ENCODE data around the gene AADAT. TPM values are rescaled to one million over a fixed set of nuclear protein-coding genes. Genes with fewer than 3 reads are reported as not detected.
A peak's percentile ranks its signal among the peaks of the same experiment; 100 is the strongest.
"Not testable (repeated sequence)": the region's sequence is repeated elsewhere in the genome, so short reads cannot be mapped to it uniquely, and the experiment has no call there.

The AADAT gene
- total RNA-seq, 1 experiment from 2014 or later, result 15.7 TPM

DNA sequence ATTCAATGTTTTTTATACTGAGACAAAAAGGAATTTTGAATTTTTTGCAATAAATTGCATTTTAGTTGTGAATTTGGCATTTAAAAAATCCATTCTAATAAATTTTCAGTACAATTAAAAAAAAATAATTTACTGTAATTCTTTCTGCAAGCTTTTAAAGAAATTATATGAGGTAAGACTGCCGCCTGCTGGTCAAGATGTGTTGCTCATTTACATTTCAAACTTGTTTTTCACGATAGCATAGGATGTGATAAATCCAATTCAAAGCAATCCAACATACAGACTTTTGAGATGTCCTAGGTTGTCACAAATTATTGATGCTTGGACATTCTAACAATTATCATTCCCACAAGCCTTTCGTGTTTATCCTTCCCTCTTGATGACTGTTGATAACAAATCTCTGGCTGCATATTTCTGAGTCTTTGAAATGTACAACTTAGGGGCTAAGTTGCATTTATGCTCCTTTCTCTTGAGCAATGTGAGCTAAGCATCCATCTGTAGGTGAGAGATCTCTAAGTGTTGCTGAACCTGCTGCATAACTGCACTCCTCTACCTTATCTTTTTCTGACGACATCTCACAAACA lies 41.9 kb downstream of the AADAT start:
- in situ Hi-C loops (cut with HindIII; ENCODE audit: low pct_unique_long_range_greater_than_20kb, low sequenced_read_pairs), result loop anchor here (25.0 kb wide), 1 partner anchor 236 kb away; no protein-coding TSS in a partner anchor
- peak; percentile 80 for DNase-seq (ENCODE audit: low read depth, low spot score)

DNA sequence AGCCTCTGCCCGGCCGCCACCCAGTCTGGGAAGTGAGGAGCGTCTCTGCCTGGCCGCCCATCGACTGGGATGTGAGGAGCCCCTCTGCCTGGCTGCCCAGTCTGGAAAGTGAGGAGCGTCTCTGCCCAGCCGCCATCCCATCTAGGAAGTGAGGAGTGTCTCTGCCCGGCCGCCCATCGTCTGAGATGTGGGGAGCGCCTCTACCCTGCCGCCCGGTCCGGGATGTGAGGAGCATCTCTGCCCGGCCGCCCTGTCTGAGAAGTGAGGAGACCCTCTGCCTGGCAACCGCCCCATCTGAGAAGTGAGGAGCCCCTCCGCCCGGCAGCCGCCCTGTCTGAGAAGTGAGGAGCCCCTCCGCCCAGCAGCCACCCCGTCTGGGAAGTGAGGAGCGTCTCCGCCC lies 43.6 kb downstream of the AADAT start:
- in situ Hi-C loops (cut with HindIII; ENCODE audit: low pct_unique_long_range_greater_than_20kb, low sequenced_read_pairs), result loop anchor here (25.0 kb wide), 1 partner anchor 234 kb away; no protein-coding TSS in a partner anchor
- not testable (repeated sequence) for DNase-seq (ENCODE audit: low read depth, low spot score)

DNA sequence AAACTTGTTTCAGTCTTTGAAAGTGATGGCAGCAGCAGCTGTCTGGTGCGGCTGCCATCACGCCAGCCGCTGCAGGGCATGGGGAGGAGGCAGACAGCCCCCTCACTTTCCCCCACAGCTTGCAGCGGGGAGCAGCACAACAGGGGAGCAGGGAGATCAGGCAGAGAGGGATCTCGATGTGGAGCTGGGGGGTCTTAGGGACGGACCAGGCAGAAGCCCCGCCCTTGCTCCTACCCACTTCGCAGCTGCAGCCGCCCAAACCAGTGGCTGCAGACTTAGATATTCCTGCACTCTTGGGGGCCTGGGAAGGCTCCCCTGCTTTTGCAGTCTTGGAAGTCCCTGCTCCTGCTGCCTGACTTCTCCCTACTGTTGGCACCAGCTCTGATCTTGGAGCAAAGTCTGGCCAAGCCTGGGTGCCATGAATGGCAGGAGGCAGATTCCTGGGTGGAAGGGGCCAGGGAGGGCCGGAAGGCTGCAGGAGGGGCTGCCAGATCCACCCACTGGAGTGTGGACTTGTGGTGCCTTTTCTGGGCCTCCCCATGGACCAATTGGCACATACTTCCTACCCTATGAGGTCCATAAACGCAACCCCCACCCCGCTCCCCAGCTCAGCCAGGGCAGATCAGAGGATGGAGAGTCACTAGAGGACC lies 49.6 kb downstream of the AADAT start:
- DNase-seq (ENCODE audit: low read depth, low spot score), result no peak
- in situ Hi-C loops (cut with HindIII; ENCODE audit: low pct_unique_long_range_greater_than_20kb, low sequenced_read_pairs), result loop anchor here (25.0 kb wide), 1 partner anchor 228 kb away; no protein-coding TSS in a partner anchor

DNA sequence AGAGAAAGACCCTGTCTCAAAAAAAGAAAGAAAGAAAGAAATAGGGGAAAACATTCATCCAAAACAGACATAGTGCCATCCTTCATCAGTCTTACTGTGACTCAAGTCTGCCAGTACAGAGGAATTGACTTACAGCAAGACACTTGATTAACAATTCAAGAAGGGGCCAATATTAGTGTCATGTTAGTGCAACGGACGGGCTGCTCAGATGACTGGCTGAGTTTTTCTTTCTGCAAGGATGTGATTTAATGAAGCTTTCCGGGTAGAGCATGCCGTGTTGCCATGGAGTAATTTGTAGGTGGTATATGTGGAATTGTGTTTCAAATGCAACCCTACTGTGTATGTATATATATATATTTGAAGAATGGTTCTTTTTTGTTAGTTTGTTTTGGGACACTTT lies 51.0 kb downstream of the AADAT start:
- in situ Hi-C loops (cut with HindIII; ENCODE audit: low pct_unique_long_range_greater_than_20kb, low sequenced_read_pairs), result loop anchor here (25.0 kb wide), 1 partner anchor 226 kb away; no protein-coding TSS in a partner anchor
- no peak for DNase-seq (ENCODE audit: low read depth, low spot score)

DNA sequence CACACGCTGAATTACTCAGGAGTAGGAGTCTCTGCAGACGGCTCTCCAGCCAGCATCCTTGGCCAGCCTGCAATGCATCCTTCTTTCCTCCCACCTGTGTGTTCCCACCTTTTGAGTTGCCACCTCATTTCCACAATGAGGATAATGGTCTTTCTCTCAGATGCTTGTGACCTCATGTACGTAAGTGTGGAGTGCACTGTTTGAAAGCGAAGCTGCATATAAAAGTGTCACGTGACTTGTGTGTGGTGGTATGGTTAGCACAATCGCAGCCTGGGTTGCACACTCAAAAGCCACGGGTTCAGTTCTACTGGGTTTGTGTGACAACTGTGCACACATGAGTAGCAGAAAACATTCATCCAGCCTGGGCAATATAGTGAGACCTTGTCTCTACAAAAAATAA lies 51.5 kb downstream of the AADAT start:
- no peak for DNase-seq (ENCODE audit: low read depth, low spot score)
- in situ Hi-C loops (cut with HindIII; ENCODE audit: low pct_unique_long_range_greater_than_20kb, low sequenced_read_pairs), result loop anchor here (25.0 kb wide), 1 partner anchor 226 kb away; no protein-coding TSS in a partner anchor

DNA sequence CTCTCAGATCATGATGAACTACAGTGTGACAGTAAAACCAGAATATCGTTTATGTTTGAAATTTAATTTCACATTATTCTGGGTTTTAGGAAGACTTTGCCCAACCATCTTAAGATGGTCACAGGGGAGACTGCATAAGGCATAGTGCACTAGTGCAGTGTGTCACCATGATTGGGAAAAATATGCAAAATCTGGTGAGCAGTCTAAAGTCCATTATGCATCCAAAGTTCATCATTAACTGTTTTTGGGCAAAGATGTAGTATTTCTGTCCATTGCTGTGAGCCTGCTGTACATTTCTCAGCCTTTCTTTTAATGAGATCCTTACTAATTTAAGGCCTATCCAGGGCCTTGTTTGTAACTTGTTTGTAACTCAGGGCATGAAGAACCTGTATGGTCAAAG lies 52.3 kb downstream of the AADAT start:
- in situ Hi-C loops (cut with HindIII; ENCODE audit: low pct_unique_long_range_greater_than_20kb, low sequenced_read_pairs), result loop anchor here (25.0 kb wide), 1 partner anchor 225 kb away; no protein-coding TSS in a partner anchor
- no peak for DNase-seq (ENCODE audit: low read depth, low spot score)

DNA sequence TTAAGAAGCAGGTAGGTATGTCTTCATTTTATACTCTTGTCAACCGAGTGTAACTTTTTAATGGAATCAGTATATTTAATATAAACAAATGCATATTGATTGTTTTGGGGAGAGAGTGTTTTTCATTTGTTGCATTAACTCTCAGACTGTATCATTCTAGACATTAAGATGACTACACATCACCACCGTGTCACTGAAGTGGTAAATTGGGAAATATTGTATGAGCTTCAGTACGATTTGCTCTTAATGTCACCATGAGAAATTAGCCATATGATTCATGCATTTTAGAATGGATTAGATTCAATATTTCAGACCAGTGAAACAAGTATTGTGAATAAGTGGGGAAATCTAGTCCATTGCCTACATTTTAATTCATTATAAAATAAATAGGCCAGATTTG lies 53.9 kb downstream of the AADAT start:
- in situ Hi-C loops (cut with HindIII; ENCODE audit: low pct_unique_long_range_greater_than_20kb, low sequenced_read_pairs), result loop anchor here (25.0 kb wide), 1 partner anchor 224 kb away; no protein-coding TSS in a partner anchor
- DNase-seq (ENCODE audit: low read depth, low spot score), result no peak

DNA sequence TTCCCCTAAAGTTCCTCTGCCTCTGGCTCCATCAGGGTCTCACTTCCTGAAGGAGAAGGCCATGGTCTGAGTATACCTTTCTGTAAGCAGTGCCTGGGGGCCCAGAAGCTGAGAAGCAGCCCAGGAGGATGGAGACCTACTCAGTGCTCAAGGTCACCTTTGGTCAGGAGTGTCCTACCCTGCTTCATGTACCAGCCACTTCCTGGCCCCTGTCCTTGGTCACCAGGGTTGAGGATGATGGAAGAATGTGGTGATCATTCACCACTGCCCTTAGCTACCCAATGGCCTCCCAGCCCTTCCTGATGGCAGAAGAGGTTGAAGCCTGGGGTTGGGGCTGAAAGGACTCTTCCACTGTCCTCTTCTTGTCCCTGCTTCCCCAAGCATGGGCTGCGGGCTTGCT lies 54.5 kb downstream of the AADAT start:
- no peak for DNase-seq (ENCODE audit: low read depth, low spot score)
- in situ Hi-C loops (cut with HindIII; ENCODE audit: low pct_unique_long_range_greater_than_20kb, low sequenced_read_pairs), result loop anchor here (25.0 kb wide), 1 partner anchor 223 kb away; no protein-coding TSS in a partner anchor

DNA sequence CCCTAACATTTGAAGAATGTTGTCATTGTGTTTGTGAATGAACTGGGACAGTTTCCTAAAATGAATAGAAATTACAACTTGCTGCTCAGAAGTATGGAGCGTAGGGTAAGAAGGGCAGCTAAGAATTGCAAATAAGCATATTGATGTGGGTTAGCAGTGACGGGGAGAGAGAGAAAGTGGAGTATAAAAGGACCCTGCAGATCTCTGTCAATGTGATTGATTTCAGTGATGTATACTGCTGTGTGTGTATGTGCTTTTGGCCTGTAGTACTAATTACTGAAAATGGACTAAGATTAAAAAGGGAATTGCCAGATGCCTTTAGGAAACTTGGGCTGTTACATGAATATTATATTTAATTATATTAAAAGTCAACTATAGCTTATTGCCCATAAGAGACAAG lies 55.8 kb downstream of the AADAT start:
- in situ Hi-C loops (cut with HindIII; ENCODE audit: low pct_unique_long_range_greater_than_20kb, low sequenced_read_pairs), result loop anchor here (25.0 kb wide), 1 partner anchor 222 kb away; no protein-coding TSS in a partner anchor
- no peak for DNase-seq (ENCODE audit: low read depth, low spot score)

DNA sequence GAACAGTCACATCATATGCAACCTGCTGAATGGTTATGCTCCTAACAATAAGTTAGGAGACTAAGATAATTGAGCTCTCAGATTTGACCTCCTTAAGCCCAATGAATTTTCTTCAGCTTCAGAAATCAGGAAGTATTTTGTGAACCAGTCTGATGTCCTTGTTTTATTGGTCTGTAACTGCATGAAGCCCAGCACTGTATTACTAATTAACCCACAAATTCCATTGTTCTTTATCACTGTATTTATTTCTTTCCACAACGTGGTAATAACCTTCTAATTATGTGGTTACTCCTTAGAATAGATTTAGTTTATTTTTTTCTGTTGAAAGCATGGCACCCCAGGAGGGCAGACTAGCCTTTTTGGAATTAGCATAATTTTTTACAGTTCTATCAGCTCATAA lies 59.6 kb downstream of the AADAT start:
- no peak for DNase-seq (ENCODE audit: low read depth, low spot score)
- in situ Hi-C loops (cut with HindIII; ENCODE audit: low pct_unique_long_range_greater_than_20kb, low sequenced_read_pairs), result loop anchor here (25.0 kb wide), 1 partner anchor 218 kb away; no protein-coding TSS in a partner anchor

DNA sequence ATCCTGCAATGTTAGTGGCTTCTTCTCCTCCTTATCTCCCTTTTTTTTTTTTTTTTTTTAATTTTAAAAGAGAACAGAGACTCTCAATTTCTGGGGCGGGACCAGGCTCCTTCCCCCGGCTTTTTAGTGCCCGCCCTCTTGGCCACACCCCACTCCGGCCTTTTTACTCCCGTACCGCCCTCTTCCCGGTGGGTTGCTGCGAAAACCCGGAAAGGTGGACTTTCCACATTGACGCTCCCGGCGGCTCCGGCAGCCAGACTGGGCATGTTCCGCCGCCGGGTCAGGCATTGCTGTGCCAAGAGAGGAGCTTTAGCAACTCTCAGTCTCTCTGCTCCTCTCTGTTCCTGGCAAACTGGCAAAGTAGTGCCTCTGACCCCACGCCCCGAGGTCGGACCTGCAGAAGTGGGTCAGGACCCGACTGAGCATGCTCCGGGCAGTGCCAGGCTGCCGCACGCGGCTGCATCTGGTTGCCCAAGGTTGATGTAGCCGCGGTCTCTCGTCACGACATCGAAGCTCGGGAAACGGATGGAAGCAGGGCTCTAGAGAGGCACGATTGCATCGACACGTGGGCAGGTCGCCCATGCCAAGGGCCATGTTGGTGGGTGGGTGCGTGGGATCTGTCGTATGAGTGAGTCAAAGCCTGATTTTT lies 62.5 kb downstream of the AADAT start:
- in situ Hi-C loops (cut with HindIII; ENCODE audit: low pct_unique_long_range_greater_than_20kb, low sequenced_read_pairs), result loop anchor here (25.0 kb wide), 1 partner anchor 215 kb away; no protein-coding TSS in a partner anchor
- peak; percentile 95 for DNase-seq (ENCODE audit: low read depth, low spot score)

DNA sequence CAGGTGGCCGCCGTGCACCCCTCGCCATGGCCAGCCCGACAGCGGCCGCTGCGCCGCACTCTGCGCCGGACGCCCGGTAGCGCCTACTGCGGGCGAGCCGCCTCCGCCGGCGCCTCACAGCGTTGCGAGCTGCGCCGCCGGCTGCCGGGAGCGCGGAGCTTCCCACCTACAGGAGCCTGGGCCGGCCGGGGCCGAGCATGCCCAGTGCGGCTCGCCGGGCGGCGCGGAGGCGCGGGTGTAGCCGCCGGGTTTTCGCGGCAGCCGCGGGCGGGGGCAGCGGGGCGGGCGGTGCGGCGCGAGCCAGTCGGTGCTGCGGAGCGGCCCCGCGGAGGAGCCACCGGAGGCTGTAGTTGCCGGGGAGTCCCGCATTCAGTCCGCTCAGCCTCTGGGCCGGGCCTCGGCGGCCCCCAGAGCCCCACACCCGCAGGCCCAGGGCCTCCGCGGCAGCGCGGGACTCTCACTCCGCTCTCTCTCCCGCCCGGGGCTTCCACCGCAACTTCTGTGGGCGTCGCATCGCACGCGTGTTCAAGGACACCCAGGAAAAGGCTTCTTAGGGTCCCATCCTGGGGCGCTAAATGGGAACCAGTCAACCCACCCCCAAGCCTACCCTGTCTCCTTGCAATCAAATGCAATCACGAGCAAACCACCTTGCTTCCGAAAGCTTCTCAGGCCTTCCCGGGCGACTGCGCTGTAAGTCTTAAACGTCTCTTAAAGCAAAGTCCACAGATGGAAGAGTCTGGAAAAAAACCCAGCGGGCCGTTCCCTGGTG lies 63.3 kb downstream of the AADAT start, which contains the start of gene MFAP3L:
MFAP3L (minus strand) TSS at position 143 of the 769 bp plus-strand sequence. CDS start 20,518 bp downstream, outside the sequence.
- DNase-seq (ENCODE audit: low read depth, low spot score), result peak; percentile 86
- in situ Hi-C loops (cut with HindIII; ENCODE audit: low pct_unique_long_range_greater_than_20kb, low sequenced_read_pairs), result loop anchor here (25.0 kb wide), 1 partner anchor 214 kb away; no protein-coding TSS in a partner anchor

DNA sequence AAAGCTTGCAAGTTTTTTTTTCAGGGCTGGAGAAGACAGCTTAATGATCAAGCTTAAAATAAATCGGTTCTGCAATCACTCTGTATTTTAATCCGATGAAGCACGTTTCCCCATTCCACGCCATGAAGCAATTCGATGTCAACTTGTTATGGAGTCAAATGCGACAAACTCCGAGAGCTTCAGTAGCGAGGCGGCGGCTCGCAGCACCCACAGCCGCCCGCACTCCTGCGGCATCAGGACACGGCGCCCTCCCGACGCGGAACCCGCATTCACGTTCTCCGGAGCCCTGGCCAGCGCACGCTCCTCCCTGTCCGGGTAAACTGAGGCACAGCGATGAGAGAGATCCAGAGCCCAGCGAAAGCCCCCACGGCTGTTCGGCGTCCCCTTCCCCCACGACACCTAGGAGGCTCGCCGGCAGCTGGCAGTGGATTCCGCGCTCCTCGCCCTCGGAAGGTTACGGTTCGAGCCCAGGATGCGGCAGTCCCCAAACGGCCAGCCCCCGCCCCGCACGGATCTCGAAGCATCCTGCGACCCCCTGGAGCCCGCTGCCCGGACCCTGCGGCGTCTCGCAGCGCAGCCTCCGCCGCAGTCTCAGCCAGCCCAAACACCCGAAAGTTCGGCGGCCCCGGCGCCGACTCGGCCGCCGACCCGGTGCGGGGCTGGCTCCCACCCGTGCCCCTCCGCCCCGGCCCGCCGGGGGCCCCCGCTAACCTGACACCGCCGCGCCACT lies 64.1 kb downstream of the AADAT start:
- peak; percentile 22 for DNase-seq (ENCODE audit: low read depth, low spot score)
- in situ Hi-C loops (cut with HindIII; ENCODE audit: low pct_unique_long_range_greater_than_20kb, low sequenced_read_pairs), result loop anchor here (25.0 kb wide), 1 partner anchor 213 kb away; no protein-coding TSS in a partner anchor

DNA sequence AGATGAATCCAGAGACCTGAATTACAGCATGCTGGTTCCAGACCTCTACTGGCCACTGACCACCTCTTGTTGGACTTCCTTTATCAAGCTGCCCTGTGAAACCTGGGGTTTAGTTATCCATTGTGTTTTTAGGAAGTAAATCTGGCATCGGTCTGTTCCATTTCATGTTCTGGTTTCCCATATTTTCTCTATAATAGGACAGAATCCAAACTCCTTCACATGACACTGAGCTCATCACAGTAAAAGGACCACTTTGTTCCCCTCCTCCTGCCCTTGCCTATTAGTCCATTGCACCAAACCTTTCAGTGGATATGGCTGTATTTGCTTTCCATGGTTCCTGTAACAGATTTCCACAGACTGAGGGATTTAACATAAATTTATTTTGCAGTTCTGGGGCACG lies 67.5 kb downstream of the AADAT start:
- in situ Hi-C loops (cut with HindIII; ENCODE audit: low pct_unique_long_range_greater_than_20kb, low sequenced_read_pairs), result no loop called here
- peak; percentile 63 for DNase-seq (ENCODE audit: low read depth, low spot score)

DNA sequence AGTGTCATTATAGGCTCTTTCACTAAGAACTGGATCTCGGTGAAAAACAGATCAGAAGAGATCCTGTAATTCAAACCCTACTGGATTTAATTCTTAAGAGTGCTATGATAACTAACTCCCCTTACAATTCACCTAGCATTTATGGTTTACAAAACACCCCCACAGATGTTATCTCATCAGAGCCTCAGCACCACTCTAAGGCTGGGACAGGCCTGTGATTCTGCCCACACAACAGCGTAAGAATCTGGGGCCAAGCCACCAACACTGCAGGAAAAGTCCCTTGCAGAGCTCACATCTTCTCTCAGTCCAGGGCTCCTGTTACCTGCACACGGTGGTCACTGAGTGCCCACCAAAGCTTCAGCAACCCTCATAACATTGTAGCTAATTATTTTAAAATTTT lies 72.5 kb downstream of the AADAT start:
- DNase-seq (ENCODE audit: low read depth, low spot score), result no peak
- in situ Hi-C loops (cut with HindIII; ENCODE audit: low pct_unique_long_range_greater_than_20kb, low sequenced_read_pairs), result no loop called here

DNA sequence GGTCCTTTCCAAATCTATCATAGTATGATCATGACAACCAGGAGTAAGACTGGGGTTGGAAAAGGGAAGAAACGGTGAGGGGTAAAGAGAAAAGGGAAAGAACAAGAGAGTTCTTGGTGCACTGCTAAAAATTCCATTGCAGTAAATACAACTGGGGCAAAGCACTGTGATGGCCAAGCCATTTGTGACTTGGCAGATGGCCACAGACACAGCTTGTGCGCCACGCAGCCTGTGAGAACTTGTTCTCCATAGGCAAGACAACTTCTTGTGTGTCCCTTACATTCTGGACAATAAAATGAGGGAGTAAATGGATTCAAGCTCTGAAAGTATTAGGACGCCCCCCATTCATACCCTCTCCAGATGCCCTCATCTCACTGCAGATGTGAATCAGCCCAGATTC lies 74.5 kb downstream of the AADAT start:
- in situ Hi-C loops (cut with HindIII; ENCODE audit: low pct_unique_long_range_greater_than_20kb, low sequenced_read_pairs), result no loop called here

More for the DNA sequence above, 74.5 kb downstream of the AADAT start:
- no peak for DNase-seq (ENCODE audit: low read depth, low spot score)
